Measurements from ENCODE around the gene SLC39A12.

SLC39A12 gene

GRCh38 chr10:18066947-18067346 is 115.2 kb downstream of the SLC39A12 start:
- no peak for DNase-seq

DNA sequence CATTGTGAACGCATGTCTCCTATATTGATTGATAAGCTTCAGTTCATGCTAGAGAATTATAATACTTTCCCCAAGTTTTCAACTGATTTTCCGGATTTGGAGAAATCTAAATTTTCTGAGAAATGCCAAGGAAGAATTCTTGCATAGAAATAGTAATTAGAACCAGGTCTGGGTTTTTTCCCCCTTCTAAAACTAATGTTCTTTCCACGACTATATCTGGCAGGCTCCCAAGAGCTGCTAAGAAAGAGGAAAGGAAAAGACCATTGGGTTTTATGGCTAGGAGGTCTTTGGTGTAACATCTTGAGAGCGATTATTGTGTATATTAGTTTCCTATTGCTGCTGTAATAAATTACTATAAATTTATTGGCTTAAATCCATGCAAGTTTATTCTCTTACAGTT is 116.7 kb downstream of the SLC39A12 start:
- DNase-seq, result no peak

DNA sequence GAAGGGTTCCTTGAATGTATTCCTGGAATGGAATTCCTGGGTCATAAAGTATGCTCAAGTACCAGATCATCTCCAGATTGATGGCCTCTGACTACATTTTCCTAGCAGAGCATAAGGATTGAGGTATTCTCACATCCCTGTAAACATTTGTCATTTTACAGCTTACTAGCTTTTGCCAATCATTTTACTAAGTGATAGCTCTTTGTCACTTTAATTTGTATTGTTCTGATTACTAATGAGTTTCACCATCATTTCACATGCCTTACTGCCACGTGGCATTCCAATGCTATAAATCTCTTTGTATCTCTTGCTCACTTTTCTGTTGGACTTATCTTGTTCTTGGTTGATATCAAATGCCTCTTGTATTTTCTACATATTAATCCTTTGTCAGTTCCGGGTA is 119.9 kb downstream of the SLC39A12 start:
- no peak for DNase-seq

- no peak for DNase-seq
These were observed 121.6 kb downstream of the SLC39A12 start for GRCh38 chr10:18073314-18073713.

- DNase-seq, result no peak
These were observed 124.2 kb downstream of the SLC39A12 start for GRCh38 chr10:18075881-18076280.

DNA sequence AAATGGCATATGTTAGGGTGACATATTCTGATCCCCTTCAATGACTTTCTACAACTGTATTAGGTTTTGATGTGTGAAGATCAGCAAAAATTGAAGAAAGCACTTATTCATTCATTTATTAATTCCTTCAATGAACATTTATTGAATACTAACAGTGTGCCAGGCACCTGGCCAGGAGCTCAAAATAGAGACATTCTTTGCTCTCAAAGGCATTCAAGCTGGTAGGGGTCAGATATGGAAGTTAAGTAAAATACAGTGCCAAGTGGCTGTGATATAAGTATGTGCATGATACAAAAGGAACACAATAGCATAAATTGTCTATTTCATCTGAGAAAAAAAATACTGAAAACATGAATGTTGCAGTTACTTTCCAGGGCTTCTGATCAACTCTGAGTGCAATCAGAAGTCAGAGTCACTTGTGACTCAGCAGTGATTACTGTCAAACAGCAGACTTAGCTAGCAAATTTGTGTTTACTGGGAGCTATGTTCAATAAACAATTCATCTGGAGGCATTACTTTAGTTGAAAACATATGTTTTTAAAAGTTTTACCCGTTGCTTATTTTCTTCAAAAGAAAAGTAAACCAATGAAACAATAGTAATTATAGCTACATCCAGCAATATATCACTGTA is 128.1 kb downstream of the SLC39A12 start:
- DNase-seq, result no peak

GRCh38 chr10:18082381-18082780 is 130.7 kb downstream of the SLC39A12 start:
- no peak for DNase-seq

GRCh38 chr10:18085855-18086254 is 134.1 kb downstream of the SLC39A12 start:
- no peak for DNase-seq

GRCh38 chr10:18086746-18087145 is 135.0 kb downstream of the SLC39A12 start:
- no peak for DNase-seq

- DNase-seq, result no peak
These were observed 135.6 kb downstream of the SLC39A12 start for GRCh38 chr10:18087355-18087754.
